K562 (cell line): Measurements from ENCODE around the gene ASPRV1. TPM values are rescaled to one million over a fixed set of nuclear protein-coding genes. Genes with fewer than 3 reads are reported as not detected.

Experiments used
- OTX1 ChIP-seq: fragments of 450-650 bp; formaldehyde crosslinking; IDR thresholded peaks from 2 replicates; pipeline ENCODE4 v1.4.0; 2022; ENCODE audit warnings: mild to moderate bottlenecking
- TEAD2 ChIP-seq: fragments of 450-650 bp; IDR thresholded peaks from 2 replicates; pipeline ENCODE4 v1.6.1; 2016; ENCODE audit warnings: missing genetic modification characterization, control low read depth, missing compliant biosample characterization
- polyA plus RNA-seq, 8 experiments: library from polyadenylated mRNA; depleted of rRNA in 4 of 8; stranded (reverse) in 5 of 8; unstranded in 3 of 8; fragments of >200 nt; fragmentation: Nextera tagmentation in 2 of 8; fragmentation: Illumina TruSeq in 1 of 8; extraction: Ambion mirVana in 2 of 8; extraction: Trizol in 1 of 8; gene quantifications; 2 replicates each; pipeline versions ENCODE4 v1.2.1 to v1.2.3, GENCODE V29; 2011 to 2014; ENCODE audit warnings: inconsistent platforms in 1 of 8, missing spikeins in 1 of 8
- total RNA-seq, 7 experiments: library from RNA; depleted of rRNA in 6 of 7; stranded (reverse); fragments of >200 nt in 6 of 7; fragmentation: Illumina TruSeq in 2 of 7; extraction: Trizol in 2 of 7; gene quantifications; 2 replicates each; pipeline versions ENCODE4 v1.2.1 to v1.2.3, GENCODE V29; 2011 to 2021; ENCODE audit warnings: low replicate concordance in 1 of 7
- TF ChIP-seq, protein P1 (sequence below): fragments of 450-650 bp; IDR thresholded peaks from 2 replicates; pipeline ENCODE4 v1.6.1; 2016; ENCODE audit warnings: antibody characterized with exemption
- TF ChIP-seq, protein P2 (sequence below), 2 experiments: fragments of 450-650 bp; IDR thresholded peaks; 2 replicates each; pipeline ENCODE4 v1.6.1; 2016
- TF ChIP-seq, protein P3 (sequence below): fragments of 200-800 bp; sonication (Bioruptor generic); IDR thresholded peaks from 2 replicates; pipeline ENCODE4 v1.6.1; 2017; ENCODE audit warnings: missing genetic modification characterization, missing compliant biosample characterization
- TF ChIP-seq, protein P4 (sequence below): fragments of 200-800 bp; sonication (Bioruptor generic); IDR thresholded peaks from 2 replicates; pipeline ENCODE4 v1.6.1; 2016; ENCODE audit warnings: missing genetic modification characterization, missing compliant biosample characterization
- TF ChIP-seq, protein P5 (sequence below), 2 experiments: fragments of 450-650 bp; formaldehyde crosslinking in 1 of 2; IDR thresholded peaks; 2 replicates each; pipeline versions ENCODE4 v1.4.0 to v1.6.1; 2014 to 2020; ENCODE audit warnings: mild to moderate bottlenecking in 2 of 2, borderline replicate concordance in 1 of 2, low read depth in 1 of 2

Gene ASPRV1
- total and polyA plus RNA-seq, 9 of the 15 experiments (the other 6 are each of a cell fraction or from before 2014, with no cell fraction given) = 0.17 to 0.72 (median 0.47) TPM; not detected in 1

DNA sequence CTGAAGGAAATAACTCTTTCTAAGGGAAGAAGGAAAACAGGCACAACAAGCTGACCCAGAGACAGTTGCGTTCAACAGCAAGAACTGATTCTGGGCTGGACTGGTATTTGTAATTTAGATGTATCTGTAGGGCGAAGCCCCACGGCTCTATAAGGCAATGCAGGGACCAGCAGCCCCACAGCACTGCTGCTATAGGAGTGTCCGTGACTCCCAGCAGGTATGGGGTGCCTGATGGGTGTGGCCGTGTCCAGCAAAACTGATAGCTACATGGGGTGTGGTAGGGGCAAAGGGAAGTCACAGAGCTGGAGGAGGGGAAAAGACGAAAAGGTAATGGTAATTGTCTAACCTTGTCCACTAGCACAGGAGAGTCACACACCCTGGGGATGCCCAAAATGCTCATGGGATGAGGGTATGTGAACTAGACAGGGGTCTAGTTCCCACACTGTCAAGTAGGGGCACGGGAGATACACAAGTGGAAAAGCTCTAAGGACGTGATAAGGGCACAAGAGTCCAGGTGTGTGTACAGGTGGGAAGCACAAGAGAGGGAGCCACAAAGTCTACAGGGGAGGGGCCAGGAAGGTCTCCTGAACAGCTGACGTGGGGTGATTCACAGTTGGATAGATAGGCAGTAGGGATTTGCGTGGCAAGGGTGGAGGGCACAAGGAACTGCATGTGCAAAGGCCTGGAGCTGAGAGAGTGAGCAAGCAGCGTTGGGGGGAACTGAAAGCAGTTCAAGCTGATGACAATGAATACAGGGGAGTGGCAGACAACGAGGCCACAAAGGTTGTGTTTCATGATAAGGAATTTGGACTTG is 48.5 kb upstream of the ASPRV1 start (continued):
- TF ChIP-seq, protein P1, sequence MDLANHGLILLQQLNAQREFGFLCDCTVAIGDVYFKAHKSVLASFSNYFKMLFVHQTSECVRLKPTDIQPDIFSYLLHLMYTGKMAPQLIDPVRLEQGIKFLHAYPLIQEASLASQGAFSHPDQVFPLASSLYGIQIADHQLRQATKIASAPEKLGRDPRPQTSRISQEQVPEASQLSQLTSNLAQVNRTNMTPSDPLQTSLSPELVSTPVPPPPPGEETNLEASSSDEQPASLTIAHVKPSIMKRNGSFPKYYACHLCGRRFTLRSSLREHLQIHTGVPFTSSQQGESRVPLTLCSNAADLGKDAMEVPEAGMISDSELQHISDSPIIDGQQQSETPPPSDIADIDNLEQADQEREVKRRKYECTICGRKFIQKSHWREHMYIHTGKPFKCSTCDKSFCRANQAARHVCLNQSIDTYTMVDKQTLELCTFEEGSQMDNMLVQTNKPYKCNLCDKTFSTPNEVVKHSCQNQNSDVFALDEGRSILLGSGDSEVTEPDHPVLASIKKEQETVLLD = peak; percentile 27; the same call in 1 of the 2 replicates
- TF ChIP-seq, protein P2, sequence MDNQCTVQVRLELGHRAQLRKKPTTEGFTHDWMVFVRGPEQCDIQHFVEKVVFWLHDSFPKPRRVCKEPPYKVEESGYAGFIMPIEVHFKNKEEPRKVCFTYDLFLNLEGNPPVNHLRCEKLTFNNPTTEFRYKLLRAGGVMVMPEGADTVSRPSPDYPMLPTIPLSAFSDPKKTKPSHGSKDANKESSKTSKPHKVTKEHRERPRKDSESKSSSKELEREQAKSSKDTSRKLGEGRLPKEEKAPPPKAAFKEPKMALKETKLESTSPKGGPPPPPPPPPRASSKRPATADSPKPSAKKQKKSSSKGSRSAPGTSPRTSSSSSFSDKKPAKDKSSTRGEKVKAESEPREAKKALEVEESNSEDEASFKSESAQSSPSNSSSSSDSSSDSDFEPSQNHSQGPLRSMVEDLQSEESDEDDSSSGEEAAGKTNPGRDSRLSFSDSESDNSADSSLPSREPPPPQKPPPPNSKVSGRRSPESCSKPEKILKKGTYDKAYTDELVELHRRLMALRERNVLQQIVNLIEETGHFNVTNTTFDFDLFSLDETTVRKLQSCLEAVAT (IDR thresholded peaks at IDR 0.05) = no peak
- TF ChIP-seq, protein P3, sequence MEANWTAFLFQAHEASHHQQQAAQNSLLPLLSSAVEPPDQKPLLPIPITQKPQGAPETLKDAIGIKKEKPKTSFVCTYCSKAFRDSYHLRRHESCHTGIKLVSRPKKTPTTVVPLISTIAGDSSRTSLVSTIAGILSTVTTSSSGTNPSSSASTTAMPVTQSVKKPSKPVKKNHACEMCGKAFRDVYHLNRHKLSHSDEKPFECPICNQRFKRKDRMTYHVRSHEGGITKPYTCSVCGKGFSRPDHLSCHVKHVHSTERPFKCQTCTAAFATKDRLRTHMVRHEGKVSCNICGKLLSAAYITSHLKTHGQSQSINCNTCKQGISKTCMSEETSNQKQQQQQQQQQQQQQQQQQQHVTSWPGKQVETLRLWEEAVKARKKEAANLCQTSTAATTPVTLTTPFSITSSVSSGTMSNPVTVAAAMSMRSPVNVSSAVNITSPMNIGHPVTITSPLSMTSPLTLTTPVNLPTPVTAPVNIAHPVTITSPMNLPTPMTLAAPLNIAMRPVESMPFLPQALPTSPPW (CRISPR knock-in tag) = peak; percentile 47; the same call in 1 of the 2 replicates
- TF ChIP-seq TEAD2 (tag) = no peak
- TF ChIP-seq, protein P4, sequence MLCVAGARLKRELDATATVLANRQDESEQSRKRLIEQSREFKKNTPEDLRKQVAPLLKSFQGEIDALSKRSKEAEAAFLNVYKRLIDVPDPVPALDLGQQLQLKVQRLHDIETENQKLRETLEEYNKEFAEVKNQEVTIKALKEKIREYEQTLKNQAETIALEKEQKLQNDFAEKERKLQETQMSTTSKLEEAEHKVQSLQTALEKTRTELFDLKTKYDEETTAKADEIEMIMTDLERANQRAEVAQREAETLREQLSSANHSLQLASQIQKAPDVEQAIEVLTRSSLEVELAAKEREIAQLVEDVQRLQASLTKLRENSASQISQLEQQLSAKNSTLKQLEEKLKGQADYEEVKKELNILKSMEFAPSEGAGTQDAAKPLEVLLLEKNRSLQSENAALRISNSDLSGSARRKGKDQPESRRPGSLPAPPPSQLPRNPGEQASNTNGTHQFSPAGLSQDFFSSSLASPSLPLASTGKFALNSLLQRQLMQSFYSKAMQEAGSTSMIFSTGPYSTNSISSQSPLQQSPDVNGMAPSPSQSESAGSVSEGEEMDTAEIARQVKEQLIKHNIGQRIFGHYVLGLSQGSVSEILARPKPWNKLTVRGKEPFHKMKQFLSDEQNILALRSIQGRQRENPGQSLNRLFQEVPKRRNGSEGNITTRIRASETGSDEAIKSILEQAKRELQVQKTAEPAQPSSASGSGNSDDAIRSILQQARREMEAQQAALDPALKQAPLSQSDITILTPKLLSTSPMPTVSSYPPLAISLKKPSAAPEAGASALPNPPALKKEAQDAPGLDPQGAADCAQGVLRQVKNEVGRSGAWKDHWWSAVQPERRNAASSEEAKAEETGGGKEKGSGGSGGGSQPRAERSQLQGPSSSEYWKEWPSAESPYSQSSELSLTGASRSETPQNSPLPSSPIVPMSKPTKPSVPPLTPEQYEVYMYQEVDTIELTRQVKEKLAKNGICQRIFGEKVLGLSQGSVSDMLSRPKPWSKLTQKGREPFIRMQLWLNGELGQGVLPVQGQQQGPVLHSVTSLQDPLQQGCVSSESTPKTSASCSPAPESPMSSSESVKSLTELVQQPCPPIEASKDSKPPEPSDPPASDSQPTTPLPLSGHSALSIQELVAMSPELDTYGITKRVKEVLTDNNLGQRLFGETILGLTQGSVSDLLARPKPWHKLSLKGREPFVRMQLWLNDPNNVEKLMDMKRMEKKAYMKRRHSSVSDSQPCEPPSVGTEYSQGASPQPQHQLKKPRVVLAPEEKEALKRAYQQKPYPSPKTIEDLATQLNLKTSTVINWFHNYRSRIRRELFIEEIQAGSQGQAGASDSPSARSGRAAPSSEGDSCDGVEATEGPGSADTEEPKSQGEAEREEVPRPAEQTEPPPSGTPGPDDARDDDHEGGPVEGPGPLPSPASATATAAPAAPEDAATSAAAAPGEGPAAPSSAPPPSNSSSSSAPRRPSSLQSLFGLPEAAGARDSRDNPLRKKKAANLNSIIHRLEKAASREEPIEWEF (CRISPR knock-in tag) = no peak
- TF ChIP-seq OTX1 (CRISPR knock-in tag) = no peak
- TF ChIP-seq, protein P5, sequence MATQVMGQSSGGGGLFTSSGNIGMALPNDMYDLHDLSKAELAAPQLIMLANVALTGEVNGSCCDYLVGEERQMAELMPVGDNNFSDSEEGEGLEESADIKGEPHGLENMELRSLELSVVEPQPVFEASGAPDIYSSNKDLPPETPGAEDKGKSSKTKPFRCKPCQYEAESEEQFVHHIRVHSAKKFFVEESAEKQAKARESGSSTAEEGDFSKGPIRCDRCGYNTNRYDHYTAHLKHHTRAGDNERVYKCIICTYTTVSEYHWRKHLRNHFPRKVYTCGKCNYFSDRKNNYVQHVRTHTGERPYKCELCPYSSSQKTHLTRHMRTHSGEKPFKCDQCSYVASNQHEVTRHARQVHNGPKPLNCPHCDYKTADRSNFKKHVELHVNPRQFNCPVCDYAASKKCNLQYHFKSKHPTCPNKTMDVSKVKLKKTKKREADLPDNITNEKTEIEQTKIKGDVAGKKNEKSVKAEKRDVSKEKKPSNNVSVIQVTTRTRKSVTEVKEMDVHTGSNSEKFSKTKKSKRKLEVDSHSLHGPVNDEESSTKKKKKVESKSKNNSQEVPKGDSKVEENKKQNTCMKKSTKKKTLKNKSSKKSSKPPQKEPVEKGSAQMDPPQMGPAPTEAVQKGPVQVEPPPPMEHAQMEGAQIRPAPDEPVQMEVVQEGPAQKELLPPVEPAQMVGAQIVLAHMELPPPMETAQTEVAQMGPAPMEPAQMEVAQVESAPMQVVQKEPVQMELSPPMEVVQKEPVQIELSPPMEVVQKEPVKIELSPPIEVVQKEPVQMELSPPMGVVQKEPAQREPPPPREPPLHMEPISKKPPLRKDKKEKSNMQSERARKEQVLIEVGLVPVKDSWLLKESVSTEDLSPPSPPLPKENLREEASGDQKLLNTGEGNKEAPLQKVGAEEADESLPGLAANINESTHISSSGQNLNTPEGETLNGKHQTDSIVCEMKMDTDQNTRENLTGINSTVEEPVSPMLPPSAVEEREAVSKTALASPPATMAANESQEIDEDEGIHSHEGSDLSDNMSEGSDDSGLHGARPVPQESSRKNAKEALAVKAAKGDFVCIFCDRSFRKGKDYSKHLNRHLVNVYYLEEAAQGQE (IDR thresholded peaks at IDR 0.05; ENCODE audit: borderline replicate concordance) = 0 out of 2 replicates have a peak, but pooled peaks have one; percentile 13
- TF ChIP-seq, protein P5 (CRISPR knock-in tag; IDR thresholded peaks at IDR 0.05; ENCODE audit: low read depth) = no peak
